ENCODE data around the gene DLAT. TPM values are rescaled to one million over a fixed set of nuclear protein-coding genes. Genes with fewer than 3 reads are reported as not detected.
"Not testable (repeated sequence)": the region's sequence is repeated elsewhere in the genome, so short reads cannot be mapped to it uniquely, and the experiment has no call there.

The DLAT gene
- total RNA-seq, 1 donor from 2014 or later = 26.1 TPM

DNA sequence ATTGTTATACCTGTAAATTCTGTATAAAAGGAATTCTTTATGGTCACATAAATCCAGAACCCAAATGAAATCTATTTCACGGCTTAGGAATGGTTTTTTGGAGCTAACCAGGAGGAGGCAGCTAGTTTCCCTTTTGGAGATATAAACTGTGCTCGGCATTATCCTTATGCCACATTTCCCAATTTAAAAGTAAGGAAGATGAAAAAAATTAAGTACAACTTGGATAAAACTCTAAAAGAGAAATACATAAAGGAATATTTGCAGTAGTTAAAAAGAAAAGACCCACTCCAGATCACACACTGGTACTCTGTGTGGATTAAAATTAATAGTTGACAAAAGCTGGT, 17.7 kb downstream of the DLAT start:
- TF ChIP-seq, protein P1, sequence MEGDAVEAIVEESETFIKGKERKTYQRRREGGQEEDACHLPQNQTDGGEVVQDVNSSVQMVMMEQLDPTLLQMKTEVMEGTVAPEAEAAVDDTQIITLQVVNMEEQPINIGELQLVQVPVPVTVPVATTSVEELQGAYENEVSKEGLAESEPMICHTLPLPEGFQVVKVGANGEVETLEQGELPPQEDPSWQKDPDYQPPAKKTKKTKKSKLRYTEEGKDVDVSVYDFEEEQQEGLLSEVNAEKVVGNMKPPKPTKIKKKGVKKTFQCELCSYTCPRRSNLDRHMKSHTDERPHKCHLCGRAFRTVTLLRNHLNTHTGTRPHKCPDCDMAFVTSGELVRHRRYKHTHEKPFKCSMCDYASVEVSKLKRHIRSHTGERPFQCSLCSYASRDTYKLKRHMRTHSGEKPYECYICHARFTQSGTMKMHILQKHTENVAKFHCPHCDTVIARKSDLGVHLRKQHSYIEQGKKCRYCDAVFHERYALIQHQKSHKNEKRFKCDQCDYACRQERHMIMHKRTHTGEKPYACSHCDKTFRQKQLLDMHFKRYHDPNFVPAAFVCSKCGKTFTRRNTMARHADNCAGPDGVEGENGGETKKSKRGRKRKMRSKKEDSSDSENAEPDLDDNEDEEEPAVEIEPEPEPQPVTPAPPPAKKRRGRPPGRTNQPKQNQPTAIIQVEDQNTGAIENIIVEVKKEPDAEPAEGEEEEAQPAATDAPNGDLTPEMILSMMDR (IDR thresholded peaks at IDR 0.05) = no peak
- no peaks in the 10 kb centered on the region for H3K27me3 ChIP-seq (ENCODE audit: low read depth)
- no peak for ATAC-seq
- H3K36me3 ChIP-seq = peaks cover 83% of the 10 kb centered on the region
- intact Hi-C loops (cut with DNase I) = no loop called here
- no peak overlapping the region for H3K27ac ChIP-seq
- no peaks in the 10 kb centered on the region for H3K4me1 ChIP-seq
- no peak for DNase-seq
- no peak overlapping the region for H3K4me3 ChIP-seq
- no peaks in the 10 kb centered on the region for H3K9me3 ChIP-seq

DNA sequence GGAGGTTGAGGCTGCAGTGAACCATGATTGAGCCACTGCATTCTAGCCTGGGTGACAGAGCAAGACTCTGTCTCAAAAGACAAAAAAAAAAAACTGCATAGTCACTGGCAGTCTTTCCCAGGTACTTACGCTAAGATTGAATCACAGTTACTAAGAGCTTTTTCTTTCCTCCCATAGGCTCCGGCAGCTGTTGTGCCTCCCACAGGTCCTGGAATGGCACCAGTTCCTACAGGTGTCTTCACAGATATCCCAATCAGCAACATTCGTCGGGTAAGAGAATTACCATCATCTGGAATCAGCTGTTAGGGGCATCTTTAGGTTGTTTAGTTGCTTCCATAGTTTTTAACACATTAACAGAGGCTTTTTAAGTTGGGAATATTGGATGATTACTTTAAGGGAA, 19.8 kb downstream of the DLAT start:
- DNase-seq = no peak
- intact Hi-C loops (cut with DNase I) = no loop called here
- Histone ChIP-seq H3K27ac (no peak overlapping the region), H3K4me1 (no peaks in the 10 kb centered on the region), H3K27me3 (ENCODE audit: low read depth) (no peaks in the 10 kb centered on the region), H3K36me3 (peaks cover 79% of the 10 kb centered on the region), H3K4me3 (no peak overlapping the region), H3K9me3 (no peaks in the 10 kb centered on the region)
- ATAC-seq = no peak
- TF ChIP-seq, protein P1 (IDR thresholded peaks at IDR 0.05) = no peak

DNA sequence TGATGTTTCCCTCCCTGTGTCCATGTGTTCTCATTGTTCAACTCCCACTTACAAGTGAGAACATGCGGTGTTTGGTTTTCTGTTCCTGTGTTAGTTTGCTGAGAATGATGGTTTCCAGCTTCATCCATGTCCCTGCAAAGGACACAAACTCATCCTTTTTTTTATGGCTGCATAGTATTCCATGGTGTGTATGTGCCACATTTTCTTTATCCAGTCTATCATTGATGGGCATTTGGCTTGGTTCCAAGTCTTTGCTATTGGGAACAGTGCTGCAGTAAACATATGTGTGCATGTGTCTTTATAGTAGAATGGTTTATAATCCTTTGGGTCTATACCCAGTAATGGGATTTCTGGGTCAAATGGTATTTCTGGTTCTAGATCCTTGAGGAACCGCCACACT, 21.4 kb downstream of the DLAT start:
- H3K4me3 ChIP-seq; intact Hi-C loops (cut with DNase I); ATAC-seq; H3K9me3 ChIP-seq; DNase-seq; H3K27me3 ChIP-seq (ENCODE audit: low read depth); H3K27ac ChIP-seq; H3K4me1 ChIP-seq: not testable (repeated sequence)
- H3K36me3 ChIP-seq = peaks cover 79% of the 10 kb centered on the region

DNA sequence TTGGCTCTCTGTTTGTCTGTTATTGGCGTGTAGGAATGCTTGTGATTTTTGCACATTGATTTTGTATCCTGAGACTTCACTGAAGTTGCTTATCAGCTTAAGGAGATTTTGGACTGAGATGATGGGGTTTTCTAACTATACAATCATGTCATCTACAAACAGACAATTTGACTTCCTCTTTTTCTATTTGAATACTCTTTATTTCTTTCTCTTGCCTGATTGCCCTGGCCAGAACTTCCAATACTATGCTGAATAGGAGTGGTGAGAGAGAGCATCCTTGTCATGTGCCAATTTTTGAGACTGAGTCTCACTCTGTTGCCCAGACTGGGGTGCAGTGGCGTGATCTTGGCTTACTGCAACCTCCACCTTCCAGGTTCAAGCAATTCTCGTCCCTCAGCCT, 23.0 kb downstream of the DLAT start:
- intact Hi-C loops (cut with DNase I) = not testable (repeated sequence)

DNA sequence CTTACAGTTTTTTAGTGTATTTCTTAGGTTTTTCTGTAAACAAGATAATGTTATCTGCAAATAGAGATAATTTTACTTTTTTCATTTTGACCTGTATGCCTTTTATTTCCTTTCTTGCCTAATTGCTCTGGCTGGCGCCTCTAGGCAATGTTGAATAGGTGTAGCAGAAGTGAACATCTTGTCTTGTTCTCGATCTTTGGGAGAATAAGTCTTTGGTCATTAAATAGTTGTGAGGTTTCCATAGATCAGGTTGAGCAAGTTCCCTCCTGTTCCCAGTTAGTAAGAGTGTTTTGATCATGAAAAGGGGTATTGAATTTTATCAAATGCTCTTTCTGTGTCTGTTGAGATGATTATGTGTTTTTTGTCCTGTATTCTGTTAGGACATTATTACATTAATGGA, 24.6 kb downstream of the DLAT start:
- intact Hi-C loops (cut with DNase I) = no loop called here
- Histone ChIP-seq H3K27me3 (ENCODE audit: low read depth) (no peaks in the 10 kb centered on the region), H3K36me3 (peaks cover 88% of the 10 kb centered on the region), H3K4me1 (no peaks in the 10 kb centered on the region), H3K27ac (no peak overlapping the region), H3K9me3 (no peaks in the 10 kb centered on the region), H3K4me3 (no peak overlapping the region)
- no peak for DNase-seq
- TF ChIP-seq, protein P1 (IDR thresholded peaks at IDR 0.05) = no peak
- ATAC-seq = no peak

More for the DNA sequence above, 23.0 kb downstream of the DLAT start:
- H3K4me1 ChIP-seq; H3K4me3 ChIP-seq; H3K9me3 ChIP-seq; ATAC-seq; H3K27me3 ChIP-seq (ENCODE audit: low read depth); DNase-seq; H3K27ac ChIP-seq: not testable (repeated sequence)
- peaks cover 88% of the 10 kb centered on the region for H3K36me3 ChIP-seq

DNA sequence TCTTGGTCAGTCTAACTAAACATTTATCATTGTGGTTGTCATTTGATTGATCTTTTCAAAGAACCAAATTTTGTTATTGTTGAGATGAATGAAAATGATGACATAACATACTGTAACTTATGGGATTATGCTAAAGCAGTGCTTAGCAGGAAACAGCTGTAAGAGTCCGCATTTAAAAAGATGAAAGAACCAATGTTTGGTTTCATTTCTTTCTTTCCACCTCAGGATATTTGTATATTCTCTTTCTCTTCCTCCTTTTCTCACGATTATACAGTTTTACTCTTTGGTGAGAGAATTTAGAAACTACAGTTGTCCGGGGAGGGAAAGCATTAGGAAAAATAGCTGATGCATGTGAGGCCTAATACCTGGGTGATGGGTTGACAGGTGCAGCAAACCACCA, 25.5 kb downstream of the DLAT start:
- intact Hi-C loops (cut with DNase I) = no loop called here
- Histone ChIP-seq H3K36me3 (peaks cover 82% of the 10 kb centered on the region), H3K4me1 (no peaks in the 10 kb centered on the region), H3K4me3 (no peak overlapping the region), H3K9me3 (no peaks in the 10 kb centered on the region), H3K27ac (no peak overlapping the region), H3K27me3 (ENCODE audit: low read depth) (no peaks in the 10 kb centered on the region)
- TF ChIP-seq, protein P1 (IDR thresholded peaks at IDR 0.05) = no peak
- ATAC-seq (no peak), DNase-seq (no peak)

DNA sequence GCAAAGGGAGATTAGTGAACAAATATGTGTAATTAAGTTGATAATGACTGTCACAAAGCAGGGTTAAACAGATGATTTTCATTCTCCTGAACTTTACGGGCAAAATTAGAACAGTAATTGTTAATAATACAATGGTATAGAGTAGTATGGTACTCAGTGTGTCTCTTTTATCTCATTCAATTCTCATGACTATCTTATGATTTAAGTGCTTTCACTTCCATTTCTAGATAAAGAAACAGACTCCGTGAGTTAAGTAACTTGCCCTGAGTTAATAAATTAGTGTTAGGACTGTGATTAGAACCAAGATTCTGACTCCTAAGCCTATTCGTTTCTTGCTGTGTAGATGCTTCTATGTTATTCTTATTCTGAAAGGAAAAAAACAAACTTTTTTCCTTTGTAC, 26.6 kb downstream of the DLAT start:
- DNase-seq (no peak), ATAC-seq (no peak)
- H3K27me3 ChIP-seq (ENCODE audit: low read depth) = no peaks in the 10 kb centered on the region
- no peak overlapping the region for H3K27ac ChIP-seq
- H3K4me3 ChIP-seq = no peak overlapping the region
- H3K9me3 ChIP-seq = no peaks in the 10 kb centered on the region
- H3K4me1 ChIP-seq = no peaks in the 10 kb centered on the region
- intact Hi-C loops (cut with DNase I) = no loop called here
- TF ChIP-seq, protein P1 (IDR thresholded peaks at IDR 0.05) = no peak
- peaks cover 82% of the 10 kb centered on the region for H3K36me3 ChIP-seq
